ENCODE measurements around the gene SLC13A1.
A peak's percentile ranks its signal among the peaks of the same experiment; 100 is the strongest.
"Not testable (repeated sequence)": the region's sequence is repeated elsewhere in the genome, so short reads cannot be mapped to it uniquely, and the experiment has no call there.

Gene SLC13A1, protein sequence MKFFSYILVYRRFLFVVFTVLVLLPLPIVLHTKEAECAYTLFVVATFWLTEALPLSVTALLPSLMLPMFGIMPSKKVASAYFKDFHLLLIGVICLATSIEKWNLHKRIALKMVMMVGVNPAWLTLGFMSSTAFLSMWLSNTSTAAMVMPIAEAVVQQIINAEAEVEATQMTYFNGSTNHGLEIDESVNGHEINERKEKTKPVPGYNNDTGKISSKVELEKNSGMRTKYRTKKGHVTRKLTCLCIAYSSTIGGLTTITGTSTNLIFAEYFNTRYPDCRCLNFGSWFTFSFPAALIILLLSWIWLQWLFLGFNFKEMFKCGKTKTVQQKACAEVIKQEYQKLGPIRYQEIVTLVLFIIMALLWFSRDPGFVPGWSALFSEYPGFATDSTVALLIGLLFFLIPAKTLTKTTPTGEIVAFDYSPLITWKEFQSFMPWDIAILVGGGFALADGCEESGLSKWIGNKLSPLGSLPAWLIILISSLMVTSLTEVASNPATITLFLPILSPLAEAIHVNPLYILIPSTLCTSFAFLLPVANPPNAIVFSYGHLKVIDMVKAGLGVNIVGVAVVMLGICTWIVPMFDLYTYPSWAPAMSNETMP

DNA sequence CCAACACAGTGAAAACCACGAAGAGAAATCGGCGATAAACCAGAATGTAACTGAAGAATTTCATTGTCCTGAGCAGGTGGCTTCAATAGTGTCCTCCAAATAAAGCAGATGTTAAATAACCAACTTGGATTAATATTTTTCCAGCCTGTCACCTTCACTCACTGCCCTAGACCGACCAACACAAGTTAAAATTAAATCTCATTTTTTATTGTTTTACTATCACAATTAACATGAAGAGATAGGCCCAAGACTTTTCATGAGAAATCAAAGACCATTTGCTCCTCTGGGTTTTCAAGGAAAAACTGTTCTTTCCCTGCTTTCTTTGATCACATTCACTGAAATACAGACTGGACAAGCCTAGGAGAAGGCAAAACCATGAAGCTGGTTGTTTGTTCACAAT is at the start of gene SLC13A1:
TSS of gene SLC13A1 (minus strand) at position 87 of the 400 bp plus-strand sequence. CDS start at position 64, 23 bp downstream.
- DNase-seq, result no peak

DNA sequence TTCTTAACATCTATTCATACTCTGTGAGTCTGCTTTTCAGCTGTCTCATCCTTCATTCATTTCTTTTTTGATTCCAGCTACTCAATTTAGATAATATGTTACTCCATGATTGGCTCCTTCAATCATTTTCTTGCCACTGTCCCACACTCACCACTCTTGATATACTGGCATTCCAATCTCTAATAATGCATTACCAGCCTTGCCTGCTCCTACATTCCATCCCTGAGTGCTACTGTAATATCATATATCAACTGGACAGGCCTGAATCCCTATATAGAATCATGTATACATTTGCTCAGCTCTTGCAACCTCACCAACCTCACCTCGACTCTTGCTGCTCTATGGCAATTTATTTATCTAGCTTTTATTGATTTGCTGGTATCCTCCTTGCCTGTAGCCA is 45.0 kb upstream of the SLC13A1 start:
- DNase-seq, result no peak

DNA sequence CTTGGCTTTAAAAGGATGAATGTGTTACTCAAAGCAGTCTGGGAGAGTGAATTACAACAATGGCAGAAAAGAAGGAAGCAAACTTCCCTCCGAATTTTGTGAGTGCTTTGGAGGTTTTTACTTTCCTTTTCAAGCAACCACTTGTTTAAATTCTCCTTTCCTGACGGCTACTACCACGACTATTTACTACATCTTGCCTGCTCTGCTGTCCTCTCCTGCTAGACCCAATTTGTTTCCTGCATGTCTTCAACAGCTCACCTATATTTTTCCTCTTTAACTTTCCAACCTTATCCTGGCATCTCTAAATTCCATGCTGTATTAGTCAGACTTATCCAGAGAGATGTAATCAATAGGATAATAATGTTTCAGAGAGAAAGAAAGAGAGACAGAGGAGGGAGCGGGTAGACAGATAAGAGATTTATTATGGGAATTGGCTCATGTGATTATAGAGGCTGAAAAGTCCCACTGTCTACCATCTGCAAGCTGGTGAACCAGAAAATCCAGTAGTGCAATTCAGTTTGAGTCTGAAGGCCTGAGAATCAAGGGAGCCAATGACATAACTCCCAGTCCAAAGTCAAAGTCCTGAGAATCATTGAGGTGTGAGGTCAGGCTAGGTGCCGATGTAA is 42.8 kb upstream of the SLC13A1 start:
- DNase-seq, result peak in 1 of 2 experiments; percentile 13

GRCh38 chr7:123241809-123242208 is 42.0 kb upstream of the SLC13A1 start:
- DNase-seq, result no peak

DNA sequence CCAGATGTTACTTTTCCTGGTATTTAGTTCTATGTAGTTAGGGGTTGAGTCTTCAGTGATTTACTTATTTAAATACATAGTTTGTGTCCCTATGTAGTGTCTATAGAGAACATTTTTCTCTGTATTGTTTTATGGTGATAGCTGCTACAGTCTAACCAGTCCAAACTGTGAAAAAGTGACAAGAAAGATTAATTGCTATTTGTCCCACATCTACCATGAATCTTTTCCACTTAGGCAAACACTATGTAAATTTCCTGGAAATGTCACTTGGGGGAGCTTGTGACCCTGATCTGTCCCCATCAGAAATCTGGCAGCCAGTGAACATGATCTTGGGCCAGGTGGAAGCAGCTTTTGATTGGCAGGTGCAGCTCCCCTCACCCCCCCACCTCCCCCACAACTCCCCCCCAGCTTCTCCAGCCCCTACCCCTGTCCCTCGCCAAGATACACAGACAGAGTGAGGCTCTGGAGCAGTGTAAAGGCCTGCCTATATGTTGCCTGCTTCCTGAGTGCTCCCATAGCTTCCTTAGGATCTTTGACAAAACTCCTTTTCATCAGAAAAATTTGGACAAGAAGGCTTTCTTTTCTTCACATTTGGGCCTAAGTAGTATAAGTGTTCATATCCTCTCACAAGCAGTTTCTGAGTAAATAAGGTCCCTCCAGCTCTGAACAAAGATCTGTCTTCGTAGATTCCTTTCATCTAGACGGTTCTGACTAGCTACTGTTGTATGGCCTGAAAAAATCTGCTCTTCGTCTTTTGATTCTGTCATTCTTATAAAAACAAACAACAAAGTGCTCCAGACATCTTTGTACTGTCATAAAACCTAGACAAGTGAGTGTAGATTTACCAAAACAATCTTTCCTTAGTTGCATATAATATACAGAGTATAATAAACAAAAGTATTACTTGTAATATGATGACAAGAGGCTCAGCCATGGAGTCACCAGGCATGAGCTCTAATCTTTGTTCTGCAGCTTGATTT is 31.5 kb upstream of the SLC13A1 start:
- peak; percentile 14 to 32 for DNase-seq

GRCh38 chr7:123230603-123231002 is 30.8 kb upstream of the SLC13A1 start:
- no peak for DNase-seq

- no peak for DNase-seq
Observed at GRCh38 chr7:123230147-123230546, 30.4 kb upstream of the SLC13A1 start.

GRCh38 chr7:123229426-123229825 is 29.7 kb upstream of the SLC13A1 start:
- DNase-seq, result no peak

DNA sequence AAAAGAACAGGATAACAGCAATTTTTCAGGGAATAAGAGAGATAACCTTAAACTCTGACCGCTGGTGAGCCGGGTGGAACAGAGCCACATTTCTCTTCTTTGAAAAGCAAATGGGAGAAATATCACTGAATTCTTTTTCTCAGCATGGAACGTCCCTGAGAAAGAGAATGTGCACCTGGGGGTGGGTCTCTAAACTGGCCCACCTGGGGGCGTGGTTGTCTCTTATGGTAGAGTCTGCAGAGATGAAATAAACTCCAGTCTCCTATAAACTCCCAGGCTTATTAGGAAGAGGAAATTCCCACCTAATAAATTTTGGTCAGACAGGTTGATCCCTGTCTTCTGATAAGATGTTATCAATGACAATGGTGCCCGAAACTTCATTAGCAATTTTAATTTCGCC is 27.9 kb upstream of the SLC13A1 start:
- DNase-seq, result not testable (repeated sequence)

- no peak for DNase-seq
Observed at GRCh38 chr7:123220396-123220795, 20.6 kb upstream of the SLC13A1 start.

DNA sequence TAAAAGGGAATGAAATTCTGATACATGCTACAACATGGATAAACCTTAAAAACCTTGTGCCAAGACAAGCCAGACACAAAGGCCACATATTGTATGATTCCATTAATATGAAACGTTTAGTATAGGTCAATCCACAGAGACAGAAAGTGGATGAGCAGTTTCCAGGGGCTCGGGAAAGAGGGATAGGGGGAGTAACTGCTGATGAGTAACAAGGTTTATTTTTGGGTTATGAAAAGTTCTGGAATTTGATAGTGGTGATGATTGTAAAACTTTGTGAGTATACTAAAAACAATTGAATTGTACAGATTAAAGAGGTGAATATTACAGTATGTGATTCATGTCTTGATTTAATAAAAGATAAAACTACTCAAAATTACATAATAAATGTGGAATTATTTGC is 19.1 kb upstream of the SLC13A1 start:
- DNase-seq, result no peak

- DNase-seq, result no peak
Observed at GRCh38 chr7:123216825-123217224, 17.1 kb upstream of the SLC13A1 start.

DNA sequence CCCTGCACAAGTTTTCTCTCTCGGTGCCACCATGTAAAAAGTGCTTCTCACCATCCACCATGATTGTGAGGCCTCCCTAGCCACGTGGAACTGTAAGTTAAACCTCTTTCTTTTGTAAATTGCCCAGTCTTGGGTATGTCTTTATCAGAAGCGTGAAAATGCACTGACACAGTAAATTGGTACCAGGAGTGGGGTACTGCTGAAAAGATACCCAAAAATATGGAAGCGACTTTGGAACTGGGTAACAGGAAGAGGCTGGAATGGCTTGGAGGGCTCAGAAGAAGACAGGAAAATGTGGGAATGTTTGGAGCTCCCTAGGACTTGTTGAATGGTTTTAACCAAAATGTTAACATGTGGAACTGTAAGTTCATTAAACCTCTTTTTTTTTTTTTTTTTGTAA is 15.6 kb upstream of the SLC13A1 start:
- no peak for DNase-seq

- no peak for DNase-seq
Observed at GRCh38 chr7:123211545-123211944, 11.8 kb upstream of the SLC13A1 start.

DNA sequence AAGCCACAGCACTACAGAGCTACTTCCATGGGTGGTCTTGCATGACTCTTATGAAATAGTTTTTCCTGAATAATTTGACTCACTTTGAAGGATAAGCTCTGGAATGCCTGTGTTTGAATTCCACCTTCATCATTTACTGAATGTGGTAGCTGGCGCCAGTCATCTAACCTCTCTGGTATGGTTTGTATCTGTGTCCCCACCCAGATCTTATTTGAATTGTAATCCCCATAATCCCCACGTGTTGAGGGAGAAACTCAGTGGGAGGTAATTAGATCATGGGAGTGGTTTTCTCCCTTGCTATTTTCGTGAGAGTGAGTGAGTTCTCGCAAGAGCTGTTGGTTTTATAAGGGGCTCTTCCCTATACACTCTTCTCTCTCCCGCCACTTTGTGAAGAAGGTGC is 11.2 kb upstream of the SLC13A1 start:
- DNase-seq, result no peak

GRCh38 chr7:123209786-123210185 is 10.0 kb upstream of the SLC13A1 start:
- no peak for DNase-seq

DNA sequence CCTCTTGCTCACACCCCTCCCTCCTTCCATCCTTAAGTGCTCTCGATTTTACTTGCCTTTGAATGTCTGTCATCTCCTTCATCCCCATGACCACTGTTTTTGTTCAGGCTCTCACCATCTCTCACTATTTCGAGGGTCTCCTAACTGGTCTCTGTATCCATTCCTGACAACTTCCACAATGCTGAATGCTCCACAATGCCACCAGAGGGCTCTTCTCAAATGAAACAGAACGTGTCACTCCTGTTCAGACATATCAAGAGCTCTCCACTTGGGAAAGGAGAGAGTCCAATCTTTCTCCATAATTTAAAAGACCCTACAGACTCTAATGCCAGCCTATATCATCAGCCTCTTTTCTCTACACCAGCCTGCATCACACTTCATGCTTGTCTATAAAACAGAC is 9.0 kb upstream of the SLC13A1 start:
- DNase-seq, result peak; percentile 14 to 45

DNA sequence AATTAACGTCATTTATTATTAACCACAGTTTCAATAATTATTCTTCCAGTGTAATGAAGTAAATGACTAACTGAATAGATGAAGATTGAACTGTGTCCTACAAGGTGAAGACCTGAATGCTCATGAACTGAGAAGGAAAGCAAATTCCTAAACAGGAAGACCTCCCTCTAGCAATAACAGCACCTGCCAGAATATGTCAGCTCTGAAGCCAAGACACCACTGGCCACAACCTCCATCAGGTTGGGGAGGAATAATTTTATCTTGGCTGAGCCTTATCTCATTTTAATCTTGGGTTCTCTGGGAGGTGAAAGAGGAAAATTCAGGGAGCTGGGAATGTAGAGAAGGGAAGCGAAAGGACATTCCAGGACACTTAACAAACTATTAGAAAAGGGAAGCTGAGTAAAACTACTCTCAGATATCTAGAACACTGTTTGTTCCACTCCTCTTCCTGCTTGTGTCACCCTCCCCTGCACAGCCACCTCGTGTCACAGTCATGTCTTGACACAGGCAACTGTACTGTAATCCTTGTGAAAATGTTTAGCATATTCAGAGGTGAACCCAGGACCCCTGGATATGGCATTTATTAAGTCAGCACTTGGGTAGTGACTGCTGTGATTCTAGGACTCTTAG is 4.6 kb upstream of the SLC13A1 start:
- no peak for DNase-seq

DNA sequence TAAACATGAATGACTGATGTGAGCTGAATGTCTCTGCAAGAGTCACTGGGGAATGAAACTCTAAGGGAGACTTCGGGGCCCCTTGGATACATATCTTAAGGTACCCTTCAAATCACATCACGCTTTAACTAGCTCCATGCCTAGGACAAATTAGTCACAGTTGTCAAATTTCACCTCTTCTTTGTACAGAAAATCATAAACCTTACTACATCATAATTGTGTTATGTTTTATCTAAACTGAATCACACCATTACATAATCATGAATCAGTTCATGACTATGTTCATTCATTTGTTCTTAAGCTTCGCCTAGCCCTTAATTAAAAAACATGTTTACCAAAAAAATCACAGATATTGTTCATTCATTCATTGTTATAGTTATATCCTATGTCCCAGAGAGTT is 2.1 kb upstream of the SLC13A1 start:
- DNase-seq, result no peak

GRCh38 chr7:123198668-123199652 is 809 bp downstream of the SLC13A1 start:
- DNase-seq, result no peak

GRCh38 chr7:123198111-123198510 is 1.7 kb downstream of the SLC13A1 start:
- no peak for DNase-seq

Data from NCI-H526 (cell line).